Measurements from ENCODE around the gene DNAJC15. TPM values are rescaled to one million over a fixed set of nuclear protein-coding genes. Genes with fewer than 3 reads are reported as not detected.

The DNAJC15 gene
- polyA plus RNA-seq, 1 donor: 19.1 TPM

- DNase-seq: no peak
Observed at GRCh38 chr13:43088093-43088511, 64.7 kb downstream of the DNAJC15 start.

GRCh38 chr13:43089912-43090498 is 66.6 kb downstream of the DNAJC15 start:
- no peak for DNase-seq

GRCh38 chr13:43094901-43095300 is 71.5 kb downstream of the DNAJC15 start:
- no peak for DNase-seq

- no peak for DNase-seq
Observed at GRCh38 chr13:43095771-43096719, 72.7 kb downstream of the DNAJC15 start.

GRCh38 chr13:43100667-43101066 is 77.3 kb downstream of the DNAJC15 start:
- DNase-seq: no peak

GRCh38 chr13:43102304-43102703 is 78.9 kb downstream of the DNAJC15 start:
- DNase-seq: no peak

- DNase-seq: no peak
Observed at GRCh38 chr13:43107780-43108179, 84.4 kb downstream of the DNAJC15 start.

GRCh38 chr13:43110036-43110435 is 86.7 kb downstream of the DNAJC15 start:
- DNase-seq: no peak

- no peak for DNase-seq
Observed at GRCh38 chr13:43110658-43111057, 87.3 kb downstream of the DNAJC15 start.

- DNase-seq: no peak
Observed at GRCh38 chr13:43111559-43112400, 88.4 kb downstream of the DNAJC15 start.

GRCh38 chr13:43113603-43114002 is 90.2 kb downstream of the DNAJC15 start:
- no peak for DNase-seq

GRCh38 chr13:43114504-43114903 is 91.1 kb downstream of the DNAJC15 start:
- DNase-seq: no peak

GRCh38 chr13:43115141-43115540 is 91.8 kb downstream of the DNAJC15 start:
- DNase-seq: no peak

GRCh38 chr13:43116242-43116641 is 92.9 kb downstream of the DNAJC15 start:
- no peak for DNase-seq

- DNase-seq: no peak
Observed at GRCh38 chr13:43118521-43118920, 95.1 kb downstream of the DNAJC15 start.

- no peak for DNase-seq
Observed at GRCh38 chr13:43119206-43119605, 95.8 kb downstream of the DNAJC15 start.

- DNase-seq: no peak
Observed at GRCh38 chr13:43122791-43123190, 99.4 kb downstream of the DNAJC15 start.

GRCh38 chr13:43123856-43124255 is 100.5 kb downstream of the DNAJC15 start:
- no peak for DNase-seq

GRCh38 chr13:43124490-43124889 is 101.1 kb downstream of the DNAJC15 start:
- no peak for DNase-seq

GRCh38 chr13:43126420-43126819 is 103.0 kb downstream of the DNAJC15 start:
- DNase-seq: no peak

- peak; percentile 11 for DNase-seq
Observed at GRCh38 chr13:43127103-43127798, 103.9 kb downstream of the DNAJC15 start.

- DNase-seq: peak; percentile 20
Observed at GRCh38 chr13:43127827-43128226, 104.4 kb downstream of the DNAJC15 start.
